ENCODE measurements around the gene PNPLA1.
A peak's percentile ranks its signal among the peaks of the same experiment; 100 is the strongest.

- TF ChIP-seq GATA3 (IDR thresholded peaks at IDR 0.05; ENCODE audit: low read depth, low read length) (no peak), GATA2 (IDR thresholded peaks at IDR 0.05; ENCODE audit: low read depth, low read length) (peak; percentile 14; the same call in 1 of the 2 replicates)
Measured at GRCh38 chr6:36226438-36227047, 43.3 kb upstream of the PNPLA1 start.

All from SH-SY5Y (cell line).